Tongue (tissue), 2 donors: ENCODE results near the gene LYVE1. TPM values are rescaled to one million over a fixed set of nuclear protein-coding genes. Genes with fewer than 3 reads are reported as not detected.

ENCODE experiments used
- DNase-seq: peaks from one replicate; pipeline ENCODE4 v3.0.0-alpha.2; 2015
- total RNA-seq: library from RNA; depleted of rRNA; stranded (reverse); fragments of >200 nt; gene quantifications from one replicate; pipeline ENCODE4 v1.2.3, GENCODE V29; 2014

The LYVE1 gene
- total RNA-seq, 1 donor from 2014 or later = 22.3 TPM

DNA sequence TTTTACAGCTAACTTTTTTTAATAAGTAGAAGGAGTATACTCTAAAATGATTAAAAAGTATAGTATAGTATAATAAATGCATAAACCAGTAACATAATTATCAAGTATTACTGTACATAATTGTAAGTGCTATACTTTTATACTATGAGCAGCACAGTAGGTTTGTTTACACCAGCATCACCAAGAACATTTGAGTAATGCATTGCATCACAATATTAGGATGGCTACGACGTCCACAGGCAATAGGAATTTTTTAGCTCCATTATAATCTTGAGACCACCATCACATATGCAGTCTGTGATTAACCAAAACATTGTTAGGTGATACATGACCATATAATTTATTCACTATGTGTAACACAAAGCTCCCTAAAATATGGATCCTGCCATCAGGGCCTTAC, 47.9 kb downstream of the LYVE1 start:
- no peak for DNase-seq

DNA sequence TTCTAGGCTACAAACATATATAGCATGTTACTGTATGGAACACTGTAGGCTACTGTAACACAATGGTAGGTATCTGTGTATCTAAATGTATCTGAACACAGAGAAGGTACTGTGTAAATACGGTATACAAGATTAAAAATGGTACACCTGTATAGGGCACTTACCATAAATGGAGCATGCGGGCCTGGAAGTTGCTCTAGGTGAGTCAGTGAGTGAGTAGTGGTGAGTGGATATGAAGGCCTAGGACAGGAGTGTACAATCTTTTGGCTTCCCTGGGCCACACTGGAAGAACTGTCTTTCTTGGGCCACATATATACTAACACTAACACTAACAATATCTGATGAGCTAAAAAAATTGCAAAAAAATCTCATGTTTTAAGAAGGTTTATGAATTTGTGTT, 48.8 kb downstream of the LYVE1 start:
- no peak for DNase-seq

- no peak for DNase-seq
These were observed 49.6 kb downstream of the LYVE1 start for GRCh38 chr11:10518891-10519290.

GRCh38 chr11:10518123-10518522, 50.3 kb downstream of the LYVE1 start:
- DNase-seq = no peak

DNA sequence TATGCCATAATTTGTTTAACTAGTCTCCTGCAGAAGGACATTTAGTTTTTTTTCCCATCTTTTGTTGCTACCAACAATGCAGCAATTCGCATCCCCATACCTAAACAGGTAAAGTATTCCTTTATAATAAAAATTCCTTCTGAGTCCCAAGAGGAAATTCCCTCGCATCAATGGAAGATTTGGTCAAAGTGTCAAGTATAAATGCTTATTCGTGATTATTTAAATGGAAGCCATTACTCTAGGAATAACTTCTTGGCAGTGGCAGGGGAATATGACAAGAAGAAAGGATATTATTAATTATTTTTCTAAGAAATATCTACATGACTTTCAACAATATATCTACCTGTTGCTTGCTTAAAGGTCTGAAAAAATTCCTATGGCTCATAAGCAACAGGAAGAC, 53.0 kb downstream of the LYVE1 start:
- no peak for DNase-seq

- no peak for DNase-seq
These were observed 53.8 kb downstream of the LYVE1 start for GRCh38 chr11:10514709-10515108.

DNA sequence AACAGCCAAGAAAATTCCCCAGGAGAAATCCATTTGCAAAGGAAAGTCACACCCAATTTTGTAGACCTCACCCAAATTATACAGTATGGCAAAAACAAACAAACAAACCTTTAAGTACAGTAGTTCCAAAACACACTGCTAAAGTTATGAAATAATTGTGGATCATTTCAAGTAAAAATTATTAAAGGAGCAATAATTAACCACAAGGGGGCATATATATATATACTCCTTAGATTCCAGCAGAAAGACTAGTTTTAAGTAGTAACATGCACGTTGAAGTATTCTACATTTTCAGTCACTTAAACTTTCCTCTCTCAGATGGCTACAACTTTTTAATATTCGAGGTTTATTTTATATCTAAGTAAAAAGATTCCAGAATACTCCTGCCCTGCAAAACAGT, 54.3 kb downstream of the LYVE1 start:
- no peak for DNase-seq

DNA sequence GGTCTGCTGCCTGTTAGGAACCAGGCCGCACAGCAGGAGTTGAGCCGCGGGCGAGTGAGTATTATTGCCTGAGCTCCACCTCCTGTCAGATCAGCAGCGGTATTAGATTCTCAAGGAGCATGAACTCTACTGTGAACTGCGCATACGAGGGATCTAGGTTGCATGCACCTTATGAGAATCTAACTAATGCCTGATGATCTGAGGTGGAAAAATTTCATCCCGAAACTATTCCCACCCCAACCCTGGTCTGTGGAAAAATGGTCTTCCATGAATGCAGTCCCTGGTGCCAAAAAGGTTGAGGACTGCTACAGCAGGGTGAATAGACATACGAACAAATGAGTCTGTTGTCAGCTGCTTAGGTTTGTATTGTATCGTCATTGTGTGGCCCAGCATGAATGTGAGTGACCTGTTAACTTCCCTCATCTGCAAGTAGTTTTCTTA, 57.3 kb downstream of the LYVE1 start:
- no peak for DNase-seq

Other genes with a start within 250 kb of the LYVE1 start
- 7.6 TPM for gene AMPD3, start 113.4 kb downstream of the LYVE1 start, total RNA-seq
- gene RNF141, start 27.5 kb downstream of the LYVE1 start, total RNA-seq = 41.9 TPM
- gene IRAG1, start 125.1 kb upstream of the LYVE1 start, total RNA-seq = 6.5 TPM
- 27.5 TPM for gene CTR9, start 182.6 kb upstream of the LYVE1 start, total RNA-seq
- 632 TPM for gene EIF4G2, start 240.3 kb upstream of the LYVE1 start, total RNA-seq